GM18951 (cell line): ENCODE results near the gene SHISAL2A.
"Not testable (repeated sequence)": the region's sequence is repeated elsewhere in the genome, so short reads cannot be mapped to it uniquely, and the experiment has no call there.

Experiments used
- POLR2A ChIP-seq: IDR thresholded peaks from 4 replicates; pipeline ENCODE4 v1.6.1; 2011; ENCODE audit warnings: mild to moderate bottlenecking; ENCODE audit not compliant: insufficient read length, insufficient read depth; ENCODE audit errors: extremely low read depth
- in situ Hi-C: fragments of 300-500 bp; cut with MboI; formaldehyde crosslinking; loops from one replicate; pipeline ENCODE4 v1.12.0; 2022; ENCODE audit warnings: low sequenced_read_pairs, mixed read lengths, inconsistent platforms; ENCODE audit not compliant: unreplicated experiment

SHISAL2A gene

GRCh38 chr1:52674497-52675384 is 41.8 kb downstream of the SHISAL2A start:
- in situ Hi-C loops = no loop called here

GRCh38 chr1:52676249-52676903 is 43.4 kb downstream of the SHISAL2A start:
- no peak for TF ChIP-seq POLR2A
- in situ Hi-C loops = no loop called here

More at GRCh38 chr1:52674497-52675384, 41.8 kb downstream of the SHISAL2A start:
- no peak for TF ChIP-seq POLR2A

- TF ChIP-seq POLR2A = no peak
- in situ Hi-C loops = no loop called here
Observed at GRCh38 chr1:52677076-52677806, 44.3 kb downstream of the SHISAL2A start.

DNA sequence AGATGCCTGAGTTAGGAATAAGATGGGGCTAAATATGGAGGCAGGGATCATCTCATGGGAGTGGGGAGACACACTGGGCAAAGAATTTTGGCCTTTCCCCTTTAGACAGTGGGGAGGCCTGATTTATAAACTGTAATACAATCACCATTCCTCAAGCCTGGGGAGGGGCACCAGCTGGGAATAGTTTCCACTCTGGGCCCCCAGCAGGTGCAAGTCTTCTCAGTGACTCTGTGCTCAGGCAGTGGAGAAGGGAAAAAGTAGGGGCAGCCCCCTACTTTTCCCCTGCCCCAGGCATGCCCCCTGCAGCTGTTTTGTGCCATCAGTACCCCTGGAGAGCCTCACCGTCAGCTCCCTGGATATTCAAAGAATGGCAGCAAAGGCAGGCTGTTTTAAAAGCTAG is 46.1 kb downstream of the SHISAL2A start:
- no peak for TF ChIP-seq POLR2A
- in situ Hi-C loops = no loop called here

DNA sequence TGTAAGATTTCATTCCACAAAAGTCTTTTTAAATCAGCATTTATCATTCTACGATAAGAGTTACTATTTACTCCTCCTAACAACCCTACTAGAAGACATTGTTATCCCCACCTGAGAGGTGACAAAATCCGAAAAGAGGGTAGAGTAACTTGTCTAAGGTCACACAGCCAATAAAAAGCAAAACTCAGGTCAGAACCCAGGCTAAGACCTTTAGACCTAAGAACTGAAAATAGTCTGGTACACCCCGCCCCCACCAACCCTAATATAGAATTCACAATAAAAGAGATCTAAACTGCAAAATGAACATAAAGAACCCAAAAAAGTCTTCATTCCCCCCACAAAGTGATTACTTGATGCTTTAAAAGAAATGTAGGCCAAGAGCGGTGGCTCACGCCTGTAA is 46.5 kb downstream of the SHISAL2A start:
- TF ChIP-seq POLR2A = no peak
- in situ Hi-C loops = no loop called here

GRCh38 chr1:52680353-52680752 is 47.4 kb downstream of the SHISAL2A start:
- TF ChIP-seq POLR2A = no peak
- in situ Hi-C loops = loop anchor here (10.0 kb wide), 1 partner anchor 266 kb away; no protein-coding TSS in a partner anchor

GRCh38 chr1:52681136-52681535 is 48.2 kb downstream of the SHISAL2A start:
- in situ Hi-C loops = loop anchor here (10.0 kb wide), 1 partner anchor 266 kb away; no protein-coding TSS in a partner anchor
- TF ChIP-seq POLR2A = no peak

GRCh38 chr1:52683367-52683940 is 50.5 kb downstream of the SHISAL2A start:
- in situ Hi-C loops = loop anchor here (10.0 kb wide), 1 partner anchor 269 kb away; no protein-coding TSS in a partner anchor
- no peak for TF ChIP-seq POLR2A

DNA sequence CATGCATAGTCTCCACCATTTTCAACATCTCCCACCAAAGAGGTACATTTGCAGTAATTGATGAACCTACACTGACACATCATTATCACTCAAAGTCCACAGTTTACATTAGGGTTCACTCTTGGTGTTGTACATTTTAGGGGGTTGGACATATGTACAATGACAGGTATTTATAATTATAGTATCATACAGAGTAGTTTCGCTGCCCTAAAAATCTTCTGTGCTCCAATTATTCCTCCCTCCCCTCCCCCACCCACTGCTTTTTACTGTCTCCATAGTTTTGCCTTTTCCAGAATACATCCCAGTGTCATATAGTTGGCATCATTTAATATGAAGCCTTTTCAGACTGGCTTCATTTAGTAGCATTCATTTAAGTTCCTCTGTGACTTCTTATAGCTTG is 51.6 kb downstream of the SHISAL2A start:
- in situ Hi-C loops = loop anchor here (10.0 kb wide), 1 partner anchor 270 kb away; no protein-coding TSS in a partner anchor

GRCh38 chr1:52686261-52686751 is 53.3 kb downstream of the SHISAL2A start:
- in situ Hi-C loops = loop anchor here (10.0 kb wide), 1 partner anchor 272 kb away; no protein-coding TSS in a partner anchor

More for the DNA sequence above, 51.6 kb downstream of the SHISAL2A start:
- TF ChIP-seq POLR2A = no peak

GRCh38 chr1:52686830-52687229 is 53.9 kb downstream of the SHISAL2A start:
- in situ Hi-C loops = loop anchor here (10.0 kb wide), 1 partner anchor 272 kb away; no protein-coding TSS in a partner anchor
- TF ChIP-seq POLR2A = no peak

DNA sequence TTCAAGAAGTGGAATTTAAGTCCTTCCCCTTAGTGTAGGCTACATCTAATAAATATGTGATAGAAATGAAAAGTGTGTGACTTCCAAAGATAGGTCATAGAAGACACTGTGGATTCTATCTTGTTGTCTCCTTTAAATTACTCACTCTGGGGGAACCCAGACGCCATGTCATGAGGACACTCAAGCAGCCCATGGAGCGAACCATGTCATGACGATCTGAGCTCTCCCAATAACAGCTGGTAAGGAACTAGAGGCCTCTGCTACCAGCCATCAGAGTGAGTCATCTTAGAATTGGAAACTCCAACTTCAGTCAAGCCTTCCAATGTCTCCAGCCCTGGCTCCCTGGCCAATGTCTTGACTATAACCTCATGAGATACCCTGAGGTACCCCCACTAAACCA is 58.9 kb downstream of the SHISAL2A start:
- in situ Hi-C loops = no loop called here
- no peak for TF ChIP-seq POLR2A

DNA sequence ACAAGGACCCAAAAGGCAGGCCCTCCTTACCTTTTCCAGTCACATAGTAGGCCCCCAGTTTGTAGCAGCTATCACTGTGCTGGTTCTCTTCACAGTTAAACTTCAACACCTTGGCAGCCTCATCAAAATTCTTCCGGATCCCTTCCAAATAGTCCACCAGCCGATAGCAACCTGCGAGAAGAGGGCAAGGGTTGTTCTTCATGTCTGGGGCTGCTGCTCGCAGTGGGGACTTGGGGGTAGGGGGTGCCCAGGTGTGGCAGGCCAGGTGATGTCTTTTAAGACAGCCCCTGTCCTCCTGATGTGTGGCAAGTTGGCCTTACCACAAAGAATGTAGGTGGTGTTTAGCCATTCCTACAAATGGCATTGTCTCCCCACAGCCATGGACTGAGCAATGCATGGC is 59.7 kb downstream of the SHISAL2A start:
- in situ Hi-C loops = no loop called here
- TF ChIP-seq POLR2A = no peak

DNA sequence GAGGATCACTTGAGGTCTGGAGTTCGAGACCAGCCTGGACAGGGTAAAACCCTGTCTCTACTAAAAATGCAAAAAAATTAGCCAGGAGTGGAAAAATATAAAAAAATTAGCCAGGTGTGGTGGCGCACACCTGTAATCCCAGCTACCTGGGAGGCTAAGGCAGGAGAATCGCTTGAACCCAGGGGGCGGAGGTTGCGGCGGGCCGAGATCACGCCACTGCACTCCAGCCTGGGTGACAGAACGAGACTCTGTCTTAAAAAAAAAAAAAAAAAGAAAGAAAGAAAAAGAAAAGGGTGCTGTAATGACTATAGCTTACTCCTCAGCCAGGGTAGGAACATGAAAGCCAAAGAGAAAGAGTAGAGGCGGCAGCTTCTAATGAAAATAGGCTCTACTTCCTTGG is 60.4 kb downstream of the SHISAL2A start:
- in situ Hi-C loops = not testable (repeated sequence)
